BJ (cell line): ENCODE results near the gene MAFF. TPM values are rescaled to one million over a fixed set of nuclear protein-coding genes. Genes with fewer than 3 reads are reported as not detected.

Source experiments
- CTCF ChIA-PET: fragments of 350-600 bp; formaldehyde crosslinking; extraction: SDS; loops from one replicate; lab custom pipeline; 2021; ENCODE audit warnings: antibody characterized with exemption, inconsistent platforms; lab: Yijun Ruan, JAX
- POLR2A ChIA-PET: fragments of 300-600 bp; sonication (Branson Sonifier 250); formaldehyde crosslinking; extraction: SDS; loops from one replicate; lab custom pipeline; 2021; ENCODE audit warnings: antibody characterized with exemption; lab: Charles Lee
- DNase-seq: peaks from one replicate; pipeline ENCODE4 v3.0.0-alpha.2; 2011; ENCODE audit warnings: low read depth
- H3K27me3 ChIP-seq: 2 replicates; pipeline ENCODE4 v1.6.0; 2011; ENCODE audit warnings: low read length; ENCODE audit not compliant: control insufficient read depth, insufficient read depth
- H3K36me3 ChIP-seq: 2 replicates; pipeline ENCODE4 v1.5.1; 2011; ENCODE audit warnings: low read length; ENCODE audit not compliant: control insufficient read depth, insufficient read depth
- H3K4me3 ChIP-seq: 2 replicates; pipeline ENCODE4 v1.5.1; 2011; ENCODE audit warnings: low read depth, mild to moderate bottlenecking, control low read depth, low read length
- polyA plus RNA-seq: library from polyadenylated mRNA; depleted of rRNA; stranded (reverse); fragments of >200 nt; gene quantifications from 2 replicates; pipeline ENCODE4 v1.2.3, GENCODE V29; 2011
- TF ChIP-seq, protein P1 (sequence below): IDR thresholded peaks from 2 replicates; pipeline ENCODE4 v1.5.1; 2011; ENCODE audit warnings: low read depth, mild to moderate bottlenecking, control low read depth, inconsistent platforms, low read length, moderate library complexity; ENCODE audit not compliant: insufficient read depth

MAFF gene
- polyA plus RNA-seq, 1 experiment: 14.8 TPM

DNA sequence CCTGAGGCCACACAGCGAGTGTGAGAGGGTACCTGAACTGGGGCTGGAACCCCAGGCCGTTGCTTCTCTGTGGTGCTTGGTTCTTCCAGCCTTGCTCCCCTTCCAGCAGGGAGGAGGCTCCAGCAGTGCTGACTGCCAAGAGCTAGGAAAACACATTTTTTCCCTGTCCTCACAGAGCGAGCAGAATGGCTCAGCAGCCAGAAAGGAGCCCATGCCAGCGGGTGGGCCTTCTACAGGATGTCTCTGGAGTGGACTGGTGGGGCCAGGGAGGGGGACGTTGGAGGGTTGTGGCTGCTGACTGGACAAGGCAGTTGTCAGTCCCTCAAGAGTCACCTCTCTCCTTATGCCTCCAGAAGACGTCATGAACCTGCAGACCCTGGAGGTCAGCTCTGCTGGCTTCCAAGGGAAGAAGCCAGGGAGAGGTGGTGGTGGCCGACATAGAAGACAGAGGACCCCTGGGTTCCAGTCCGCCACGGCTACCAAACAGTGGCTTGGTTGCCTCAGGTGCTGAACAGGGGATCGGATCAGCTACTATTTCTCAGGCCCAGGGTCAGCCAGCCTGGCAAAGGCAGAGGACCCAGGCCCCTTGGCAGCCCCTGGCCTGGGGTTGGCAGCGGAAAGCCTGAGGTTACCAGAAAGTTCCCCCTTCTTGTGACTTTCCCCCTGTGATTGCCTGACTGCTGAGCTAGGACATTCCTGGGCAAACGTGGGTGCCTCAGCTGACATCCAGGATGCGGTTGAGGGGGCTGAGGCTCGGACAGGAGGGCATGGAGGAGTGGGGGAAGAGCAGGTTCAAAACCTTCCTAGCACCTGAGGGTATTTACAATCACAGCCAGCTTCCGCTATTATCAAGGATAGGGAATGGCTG, 3.7 kb downstream of the MAFF start:
- ChIA-PET CTCF (interaction anchor here (0.7 to 2.7 kb wide), 5 partner anchors 23 to 136 kb away, joined by 3 to 10 read pairs (median 4); no protein-coding TSS in a partner anchor), POLR2A (interaction anchor here (0.5 kb wide), 1 partner anchor 69 kb away, joined by 3 read pairs; no protein-coding TSS in a partner anchor)
- H3K4me3 ChIP-seq: 0 out of 2 replicates have a peak overlapping the region, but pooled peaks have one; percentile 1
- no peaks in the 10 kb centered on the region for H3K27me3 ChIP-seq
- TF ChIP-seq, protein P1, sequence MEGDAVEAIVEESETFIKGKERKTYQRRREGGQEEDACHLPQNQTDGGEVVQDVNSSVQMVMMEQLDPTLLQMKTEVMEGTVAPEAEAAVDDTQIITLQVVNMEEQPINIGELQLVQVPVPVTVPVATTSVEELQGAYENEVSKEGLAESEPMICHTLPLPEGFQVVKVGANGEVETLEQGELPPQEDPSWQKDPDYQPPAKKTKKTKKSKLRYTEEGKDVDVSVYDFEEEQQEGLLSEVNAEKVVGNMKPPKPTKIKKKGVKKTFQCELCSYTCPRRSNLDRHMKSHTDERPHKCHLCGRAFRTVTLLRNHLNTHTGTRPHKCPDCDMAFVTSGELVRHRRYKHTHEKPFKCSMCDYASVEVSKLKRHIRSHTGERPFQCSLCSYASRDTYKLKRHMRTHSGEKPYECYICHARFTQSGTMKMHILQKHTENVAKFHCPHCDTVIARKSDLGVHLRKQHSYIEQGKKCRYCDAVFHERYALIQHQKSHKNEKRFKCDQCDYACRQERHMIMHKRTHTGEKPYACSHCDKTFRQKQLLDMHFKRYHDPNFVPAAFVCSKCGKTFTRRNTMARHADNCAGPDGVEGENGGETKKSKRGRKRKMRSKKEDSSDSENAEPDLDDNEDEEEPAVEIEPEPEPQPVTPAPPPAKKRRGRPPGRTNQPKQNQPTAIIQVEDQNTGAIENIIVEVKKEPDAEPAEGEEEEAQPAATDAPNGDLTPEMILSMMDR: no peak
- DNase-seq: no peak
- peaks cover 4% of the 10 kb centered on the region for H3K36me3 ChIP-seq

DNA sequence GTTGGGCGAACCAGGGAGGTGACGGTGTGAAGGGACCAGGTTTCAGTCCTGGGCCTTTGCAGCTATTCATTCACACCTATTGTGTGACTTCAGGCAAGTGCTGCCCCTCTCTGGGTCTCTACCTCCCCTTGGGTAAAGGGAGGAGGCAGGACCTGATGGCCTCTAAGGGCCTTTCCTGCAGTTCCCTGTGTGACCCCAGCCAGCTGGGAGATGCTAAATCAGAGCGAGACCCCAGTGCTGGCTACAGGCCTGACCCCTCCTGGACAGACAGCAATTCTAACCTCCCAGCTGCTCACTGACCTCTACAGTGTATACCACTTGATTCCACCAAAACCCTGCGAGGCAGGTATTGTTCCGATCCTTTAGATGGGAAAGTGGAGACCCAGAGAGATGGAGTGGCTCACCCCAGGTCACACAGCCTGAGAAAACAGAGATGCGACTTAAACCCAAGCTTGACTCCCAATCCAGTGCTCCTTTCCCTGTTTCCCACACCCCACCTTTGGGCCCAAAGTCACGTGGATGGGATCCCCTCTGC, 6.2 kb downstream of the MAFF start:
- no peak for DNase-seq
- no peaks in the 10 kb centered on the region for H3K27me3 ChIP-seq
- peaks cover 7% of the 10 kb centered on the region for H3K36me3 ChIP-seq
- TF ChIP-seq, protein P1: no peak
- POLR2A ChIA-PET: no interaction called here
- CTCF ChIA-PET: interaction anchor here (1.4 kb wide), 1 partner anchor 94 kb away, joined by 3 read pairs; no protein-coding TSS in a partner anchor
- H3K4me3 ChIP-seq: no peak overlapping the region

DNA sequence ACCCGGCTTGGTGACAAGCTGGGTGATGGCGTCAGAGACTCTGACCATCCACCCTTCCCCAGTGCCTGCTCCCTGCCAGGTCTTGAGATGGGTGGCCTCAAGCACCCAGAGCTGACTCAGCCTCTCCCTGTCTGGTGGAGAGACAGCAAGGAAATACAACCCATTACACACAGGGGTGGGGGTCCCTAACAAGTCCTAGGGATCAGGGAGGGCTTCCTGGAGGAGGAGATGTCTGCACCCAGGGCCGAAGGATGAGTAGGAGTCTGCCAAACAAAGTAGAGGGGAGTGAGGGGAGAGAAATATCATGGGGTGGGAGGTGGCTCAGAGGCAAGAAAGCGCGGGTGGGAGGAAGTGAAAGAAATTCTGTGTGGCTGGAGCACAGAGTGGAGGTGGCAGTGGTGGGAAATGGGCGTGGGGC, 6.8 kb downstream of the MAFF start:
- H3K4me3 ChIP-seq: no peak overlapping the region
- TF ChIP-seq, protein P1: no peak
- H3K36me3 ChIP-seq: peaks cover 7% of the 10 kb centered on the region
- ChIA-PET CTCF (interaction anchor here (1.4 kb wide), 1 partner anchor 94 kb away, joined by 3 read pairs; no protein-coding TSS in a partner anchor), POLR2A (no interaction called here)
- H3K27me3 ChIP-seq: no peaks in the 10 kb centered on the region
- no peak for DNase-seq

DNA sequence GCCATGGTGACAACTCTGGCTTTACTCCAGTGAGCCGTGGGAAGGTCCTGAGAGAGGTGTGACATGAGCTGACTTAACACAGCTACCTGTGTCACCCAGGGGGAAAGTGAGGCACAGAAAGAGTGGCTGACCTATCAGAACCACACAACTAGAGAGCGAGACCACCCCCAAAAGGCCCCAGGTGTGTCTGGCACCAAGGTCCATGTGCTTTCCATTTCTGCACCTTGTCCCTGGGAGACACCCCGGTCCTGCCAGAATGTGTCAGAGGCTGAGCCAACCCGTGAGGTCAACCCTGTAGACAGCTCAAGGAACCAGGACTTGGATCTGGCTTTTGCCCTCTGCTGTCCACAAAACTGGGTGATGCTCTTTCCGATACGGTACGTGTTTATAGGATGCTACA, 9.8 kb downstream of the MAFF start:
- ChIA-PET POLR2A (no interaction called here), CTCF (interaction anchor here (0.6 to 1.3 kb wide), 3 partner anchors 17 to 100 kb away, joined by 3 to 5 read pairs (median 3); no protein-coding TSS in a partner anchor)
- H3K36me3 ChIP-seq: peaks cover 18% of the 10 kb centered on the region
- TF ChIP-seq, protein P1: no peak
- no peaks in the 10 kb centered on the region for H3K27me3 ChIP-seq
- DNase-seq: no peak
- H3K4me3 ChIP-seq: no peak overlapping the region

DNA sequence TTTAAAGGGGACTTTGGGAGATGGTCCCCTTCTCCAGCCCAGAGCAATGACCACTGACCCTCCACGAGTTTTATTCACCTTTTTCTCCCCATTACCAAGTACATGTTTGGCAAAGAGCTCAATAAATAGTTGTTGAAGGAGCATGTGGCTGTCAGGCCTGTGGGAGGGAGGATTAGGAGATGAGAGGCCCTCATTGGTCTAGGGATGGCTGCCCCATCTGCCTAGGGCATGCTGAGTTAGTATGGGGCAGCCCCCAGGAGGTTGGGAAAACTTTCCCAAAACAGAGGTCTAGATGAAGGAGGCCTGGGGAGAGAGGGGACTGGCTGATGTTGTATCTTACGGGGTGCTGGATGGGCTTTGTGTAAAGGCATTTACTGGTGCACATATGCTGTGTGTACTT, 10.6 kb downstream of the MAFF start:
- H3K36me3 ChIP-seq: peaks cover 18% of the 10 kb centered on the region
- no peaks in the 10 kb centered on the region for H3K27me3 ChIP-seq
- ChIA-PET POLR2A (no interaction called here), CTCF (interaction anchor here (1.3 kb wide), 1 partner anchor 16 kb away, joined by 3 read pairs; no protein-coding TSS in a partner anchor)
- H3K4me3 ChIP-seq: no peak overlapping the region
- TF ChIP-seq, protein P1: no peak
- DNase-seq: no peak
